ENCODE results near the gene SIT1. TPM values are rescaled to one million over a fixed set of nuclear protein-coding genes. Genes with fewer than 3 reads are reported as not detected.
A peak's percentile ranks its signal among the peaks of the same experiment; 100 is the strongest.
"Not testable (repeated sequence)": the region's sequence is repeated elsewhere in the genome, so short reads cannot be mapped to it uniquely, and the experiment has no call there.

Gene SIT1
- polyA plus RNA-seq, 1 donor = 0.78 TPM

DNA sequence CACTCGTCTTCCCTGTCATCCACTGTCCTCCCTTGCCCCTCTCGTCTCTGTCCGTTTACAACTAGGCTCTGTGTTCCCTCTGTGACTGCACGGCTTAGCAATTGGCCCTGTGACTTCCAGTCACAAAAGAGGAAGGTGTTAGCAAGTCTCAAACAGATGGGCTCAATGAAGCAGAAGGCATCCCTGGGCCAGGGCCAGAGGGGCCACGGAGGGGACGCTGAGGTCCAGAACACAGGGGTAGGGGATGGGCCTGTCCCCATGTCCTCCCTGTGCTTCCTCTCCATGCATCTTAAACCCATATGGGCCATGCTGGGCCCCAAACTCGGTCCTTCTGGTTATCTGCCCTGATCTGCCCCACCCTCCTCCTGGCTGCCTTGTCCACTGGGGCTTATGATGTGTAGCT is 32.4 kb downstream of the SIT1 start, which contains the start of gene CD72:
TSS of gene CD72 (minus strand) at position 89 of the 403 bp plus-strand sequence. CDS start 110 bp downstream, outside the sequence.
- DNase-seq = no peak
- Histone ChIP-seq H3K4me1 (ENCODE audit: control insufficient read depth, insufficient read depth, low read length) (peaks cover 10% of the 10 kb centered on the region), H3K36me3 (ENCODE audit: control insufficient read depth, insufficient read depth, low read length) (no peaks in the 10 kb centered on the region), H3K27me3 (ENCODE audit: control insufficient read depth, insufficient read depth, low read length) (peaks cover 27% of the 10 kb centered on the region), H3K27ac (ENCODE audit: low read length) (no peak within 1 kb of the TSS), H3K4me3 (ENCODE audit: low read length) (peak within 1 kb of the TSS; percentile 43), H3K9me3 (ENCODE audit: control insufficient read depth, low read depth, low read length) (no peaks in the 10 kb centered on the region)
- WGBS (ENCODE audit: insufficient coverage, low lambda C conversion rate) = no CpG with 5 or more reads among the region's 7 CpGs

- Histone ChIP-seq H3K4me1 (ENCODE audit: control insufficient read depth, insufficient read depth, low read length) (peaks cover 10% of the 10 kb centered on the region), H3K9me3 (ENCODE audit: control insufficient read depth, low read depth, low read length) (no peaks in the 10 kb centered on the region), H3K36me3 (ENCODE audit: control insufficient read depth, insufficient read depth, low read length) (no peaks in the 10 kb centered on the region), H3K4me3 (ENCODE audit: low read length) (peak overlapping the region; percentile 43), H3K27ac (ENCODE audit: low read length) (no peak overlapping the region), H3K27me3 (ENCODE audit: control insufficient read depth, insufficient read depth, low read length) (peaks cover 27% of the 10 kb centered on the region)
- no peak for DNase-seq
- WGBS (ENCODE audit: insufficient coverage, low lambda C conversion rate) = 32% methylated on average over 5 of the region's 8 CpGs
Observed at GRCh38 chr9:35617548-35617947, 33.2 kb downstream of the SIT1 start.

DNA sequence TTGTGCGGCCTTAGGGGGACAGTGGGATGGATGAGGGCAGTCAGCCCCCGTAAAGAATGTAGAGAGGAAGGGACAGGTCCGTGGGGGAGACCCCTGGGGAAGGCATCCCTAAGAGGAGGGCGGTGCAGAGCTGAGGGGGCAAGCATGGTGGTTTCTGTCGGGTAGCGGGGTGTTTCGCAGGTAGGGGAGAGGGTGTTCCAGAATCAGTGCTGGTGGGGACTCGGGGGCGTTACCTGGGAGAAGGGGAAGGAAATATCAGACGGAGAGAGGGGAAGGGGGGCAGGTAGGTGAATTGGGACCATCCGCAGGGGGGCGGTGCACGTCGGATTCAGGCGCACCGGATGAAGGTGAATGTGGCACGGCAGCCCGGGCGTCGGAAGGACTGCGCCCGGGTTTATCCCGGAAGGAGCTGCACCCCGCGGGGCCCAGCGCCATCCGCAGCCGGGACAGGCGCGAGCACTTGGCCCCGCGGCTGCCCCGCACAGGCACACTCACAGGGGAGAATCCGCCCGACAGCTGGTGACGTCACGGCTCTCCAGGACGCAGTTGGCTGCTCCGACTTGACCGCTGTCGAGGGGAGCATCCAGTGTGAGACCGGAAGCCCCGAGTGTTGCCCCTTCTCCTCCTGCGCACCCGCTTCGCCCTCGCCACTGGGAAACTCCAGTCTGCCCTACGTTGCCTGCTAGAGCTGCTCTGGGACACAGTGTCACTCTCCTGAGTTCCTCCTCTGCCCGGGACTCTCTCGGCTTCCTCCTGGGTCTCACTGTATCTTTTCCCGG is 33.9 kb downstream of the SIT1 start:
- Histone ChIP-seq H3K4me1 (ENCODE audit: control insufficient read depth, insufficient read depth, low read length) (peaks cover 10% of the 10 kb centered on the region), H3K4me3 (ENCODE audit: low read length) (peak overlapping the region; percentile 43), H3K36me3 (ENCODE audit: control insufficient read depth, insufficient read depth, low read length) (no peaks in the 10 kb centered on the region), H3K9me3 (ENCODE audit: control insufficient read depth, low read depth, low read length) (no peaks in the 10 kb centered on the region), H3K27me3 (ENCODE audit: control insufficient read depth, insufficient read depth, low read length) (peaks cover 27% of the 10 kb centered on the region), H3K27ac (ENCODE audit: low read length) (no peak overlapping the region)
- WGBS (ENCODE audit: insufficient coverage, low lambda C conversion rate) = 0% methylated on average over 2 of the region's 51 CpGs
- peak; percentile 56 to 77 for DNase-seq

GRCh38 chr9:35615981-35616680 is 34.6 kb downstream of the SIT1 start:
- Histone ChIP-seq H3K27me3 (ENCODE audit: control insufficient read depth, insufficient read depth, low read length) (peaks cover 27% of the 10 kb centered on the region), H3K9me3 (ENCODE audit: control insufficient read depth, low read depth, low read length) (no peaks in the 10 kb centered on the region), H3K36me3 (ENCODE audit: control insufficient read depth, insufficient read depth, low read length) (no peaks in the 10 kb centered on the region), H3K4me3 (ENCODE audit: low read length) (no peak overlapping the region), H3K4me1 (ENCODE audit: control insufficient read depth, insufficient read depth, low read length) (peaks cover 10% of the 10 kb centered on the region), H3K27ac (ENCODE audit: low read length) (no peak overlapping the region)
- peak in 1 of 2 donors; percentile 23 for DNase-seq
- no CpG with 5 or more reads among the region's 17 CpGs for WGBS (ENCODE audit: insufficient coverage, low lambda C conversion rate)

GRCh38 chr9:35612843-35613242 is 37.9 kb downstream of the SIT1 start:
- Histone ChIP-seq H3K36me3 (ENCODE audit: control insufficient read depth, insufficient read depth, low read length) (peaks cover 27% of the 10 kb centered on the region), H3K9me3 (ENCODE audit: control insufficient read depth, low read depth, low read length) (no peaks in the 10 kb centered on the region), H3K4me1 (ENCODE audit: control insufficient read depth, insufficient read depth, low read length) (peaks cover 10% of the 10 kb centered on the region), H3K27me3 (ENCODE audit: control insufficient read depth, insufficient read depth, low read length) (peaks cover 24% of the 10 kb centered on the region), H3K27ac (ENCODE audit: low read length) (no peak overlapping the region), H3K4me3 (ENCODE audit: low read length) (no peak overlapping the region)
- DNase-seq = no peak
- WGBS (ENCODE audit: insufficient coverage, low lambda C conversion rate) = no CpG with 5 or more reads among the region's 2 CpGs

DNA sequence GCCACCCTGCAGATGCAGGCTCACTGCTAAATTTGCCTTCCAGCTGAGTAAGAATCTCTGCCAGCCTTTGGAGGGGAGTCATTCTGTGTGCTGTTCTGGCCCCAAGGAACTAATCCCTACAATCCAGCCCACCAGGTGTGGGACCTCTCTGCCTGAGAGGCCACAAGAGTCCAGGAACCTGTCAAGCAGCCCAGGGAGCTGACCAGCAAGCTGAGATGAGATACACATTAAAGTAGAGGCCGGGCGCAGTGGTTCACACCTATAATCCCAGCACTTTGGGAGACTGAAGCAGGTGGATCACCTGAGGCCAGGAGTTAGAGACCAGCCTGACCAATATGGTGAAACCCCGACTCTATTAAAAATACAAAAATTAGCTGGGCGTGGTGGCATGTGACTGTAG is 38.7 kb downstream of the SIT1 start:
- peaks cover 17% of the 10 kb centered on the region for H3K27me3 ChIP-seq (ENCODE audit: control insufficient read depth, insufficient read depth, low read length)
- H3K4me3 ChIP-seq (ENCODE audit: low read length); H3K27ac ChIP-seq (ENCODE audit: low read length); H3K4me1 ChIP-seq (ENCODE audit: control insufficient read depth, insufficient read depth, low read length); DNase-seq; H3K9me3 ChIP-seq (ENCODE audit: control insufficient read depth, low read depth, low read length): not testable (repeated sequence)
- no CpG with 5 or more reads among the region's 4 CpGs for WGBS (ENCODE audit: insufficient coverage, low lambda C conversion rate)
- peaks cover 33% of the 10 kb centered on the region for H3K36me3 ChIP-seq (ENCODE audit: control insufficient read depth, insufficient read depth, low read length)

DNA sequence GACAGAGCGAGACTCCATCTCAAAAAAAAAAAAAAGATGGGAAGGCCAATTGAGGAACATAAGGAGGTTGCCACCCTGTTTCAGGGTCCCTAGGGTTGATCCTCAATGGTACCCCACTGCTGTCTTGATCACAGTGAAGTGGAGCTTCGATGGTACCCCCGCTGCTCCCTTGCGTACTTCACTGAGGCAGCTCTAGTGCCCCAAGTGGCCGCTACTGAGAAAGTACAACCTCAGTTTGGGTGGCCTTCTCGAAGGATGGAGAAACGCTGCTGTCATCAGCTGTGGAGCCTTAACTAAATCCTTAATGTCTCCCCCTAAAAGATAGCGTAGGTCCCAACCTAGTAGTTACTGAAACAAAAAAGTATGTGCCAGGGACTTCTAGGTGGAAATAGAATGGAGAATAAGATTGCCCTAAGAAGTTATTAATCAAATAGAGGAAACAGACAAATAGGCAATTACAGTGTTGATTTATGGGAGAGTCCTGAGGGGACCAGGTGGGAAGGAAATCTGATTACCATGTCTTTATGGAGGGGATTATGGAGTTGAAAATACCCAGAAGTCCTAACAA is 39.4 kb downstream of the SIT1 start:
- Histone ChIP-seq H3K4me1 (ENCODE audit: control insufficient read depth, insufficient read depth, low read length) (peaks cover 6% of the 10 kb centered on the region), H3K27me3 (ENCODE audit: control insufficient read depth, insufficient read depth, low read length) (peaks cover 9% of the 10 kb centered on the region), H3K36me3 (ENCODE audit: control insufficient read depth, insufficient read depth, low read length) (peaks cover 38% of the 10 kb centered on the region), H3K9me3 (ENCODE audit: control insufficient read depth, low read depth, low read length) (no peaks in the 10 kb centered on the region), H3K4me3 (ENCODE audit: low read length) (no peak overlapping the region), H3K27ac (ENCODE audit: low read length) (no peak overlapping the region)
- peak in 1 of 2 donors; percentile 23 for DNase-seq
- no CpG with 5 or more reads among the region's 8 CpGs for WGBS (ENCODE audit: insufficient coverage, low lambda C conversion rate)

DNA sequence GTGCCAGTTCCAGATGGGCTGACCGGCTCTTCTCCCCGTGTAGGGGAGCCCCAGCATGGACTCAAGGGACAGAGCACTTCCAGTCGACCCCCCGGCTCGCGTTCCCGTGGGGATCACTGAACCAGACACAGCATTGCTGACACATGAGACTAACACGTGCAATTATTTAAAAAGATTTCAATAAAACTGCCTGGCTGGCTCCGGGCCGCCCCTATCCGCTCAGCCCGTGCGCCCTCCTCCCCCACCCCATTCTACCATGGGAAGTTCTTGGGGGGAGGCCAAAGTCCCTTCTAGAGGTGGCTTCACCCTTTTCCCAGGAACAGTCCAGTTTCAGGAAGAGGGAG is 40.9 kb downstream of the SIT1 start:
- H3K4me1 ChIP-seq (ENCODE audit: control insufficient read depth, insufficient read depth, low read length) = peaks cover 12% of the 10 kb centered on the region
- no peak for DNase-seq
- no CpG with 5 or more reads among the region's 13 CpGs for WGBS (ENCODE audit: insufficient coverage, low lambda C conversion rate)
- H3K4me3 ChIP-seq (ENCODE audit: low read length) = no peak overlapping the region
- no peak overlapping the region for H3K27ac ChIP-seq (ENCODE audit: low read length)
- H3K27me3 ChIP-seq (ENCODE audit: control insufficient read depth, insufficient read depth, low read length) = no peaks in the 10 kb centered on the region
- H3K36me3 ChIP-seq (ENCODE audit: control insufficient read depth, insufficient read depth, low read length) = peaks cover 38% of the 10 kb centered on the region
- H3K9me3 ChIP-seq (ENCODE audit: control insufficient read depth, low read depth, low read length) = no peaks in the 10 kb centered on the region

- no CpG with 5 or more reads among the region's 31 CpGs for WGBS (ENCODE audit: insufficient coverage, low lambda C conversion rate)
- DNase-seq = no peak
- Histone ChIP-seq H3K27ac (ENCODE audit: low read length) (no peak overlapping the region), H3K4me1 (ENCODE audit: control insufficient read depth, insufficient read depth, low read length) (peaks cover 12% of the 10 kb centered on the region), H3K27me3 (ENCODE audit: control insufficient read depth, insufficient read depth, low read length) (no peaks in the 10 kb centered on the region), H3K9me3 (ENCODE audit: control insufficient read depth, low read depth, low read length) (no peaks in the 10 kb centered on the region), H3K36me3 (ENCODE audit: control insufficient read depth, insufficient read depth, low read length) (peaks cover 38% of the 10 kb centered on the region), H3K4me3 (ENCODE audit: low read length) (no peak overlapping the region)
Observed at GRCh38 chr9:35609001-35609819, 41.5 kb downstream of the SIT1 start.

DNA sequence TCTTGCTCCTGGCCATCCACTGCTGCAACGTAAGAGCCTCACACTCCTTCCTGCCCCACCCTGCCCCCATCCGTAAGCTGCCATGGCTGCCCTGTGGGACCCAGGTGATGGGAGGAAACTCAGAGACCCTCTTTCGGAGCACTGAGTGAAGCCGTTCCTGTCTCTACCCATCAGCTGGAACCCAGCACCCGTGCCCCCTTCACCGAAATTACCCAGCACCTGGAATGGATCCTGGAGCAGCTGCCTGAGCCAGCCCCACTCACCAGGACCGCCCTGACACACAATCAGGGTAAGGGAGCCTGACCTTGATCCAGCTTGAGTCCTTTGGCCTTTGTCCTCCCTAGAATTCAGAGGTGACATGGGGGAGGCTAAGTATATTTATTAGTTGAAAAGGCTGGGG is 42.5 kb downstream of the SIT1 start:
- no CpG with 5 or more reads among the region's 7 CpGs for WGBS (ENCODE audit: insufficient coverage, low lambda C conversion rate)
- Histone ChIP-seq H3K9me3 (ENCODE audit: control insufficient read depth, low read depth, low read length) (no peaks in the 10 kb centered on the region), H3K27me3 (ENCODE audit: control insufficient read depth, insufficient read depth, low read length) (no peaks in the 10 kb centered on the region)

More for the DNA sequence above, 42.5 kb downstream of the SIT1 start:
- peaks cover 16% of the 10 kb centered on the region for H3K4me1 ChIP-seq (ENCODE audit: control insufficient read depth, insufficient read depth, low read length)
- no peak overlapping the region for H3K27ac ChIP-seq (ENCODE audit: low read length)
- H3K4me3 ChIP-seq (ENCODE audit: low read length) = no peak overlapping the region
- peaks cover 38% of the 10 kb centered on the region for H3K36me3 ChIP-seq (ENCODE audit: control insufficient read depth, insufficient read depth, low read length)
- DNase-seq = no peak

Data from large intestine (tissue), 3 donors.